ENCODE data around the gene HCRT.
"Not testable (repeated sequence)": the region's sequence is repeated elsewhere in the genome, so short reads cannot be mapped to it uniquely, and the experiment has no call there.

The HCRT gene

GRCh38 chr17:42184713-42185620 is at the start of gene HCRT:
TSS of gene HCRT (minus strand) at chr17:42185452. CDS start at chr17:42185365, 87 bp downstream.
- DNase-seq = no peak

GRCh38 chr17:42233994-42234393 is 48.7 kb upstream of the HCRT start:
- no peak for DNase-seq

- no peak for DNase-seq
Measured at GRCh38 chr17:42233156-42233555, 47.9 kb upstream of the HCRT start.

- DNase-seq = peak; percentile 67
Measured at GRCh38 chr17:42230225-42230624, 45.0 kb upstream of the HCRT start.

- no peak for DNase-seq
Measured at GRCh38 chr17:42227849-42228700, 42.8 kb upstream of the HCRT start.

GRCh38 chr17:42225646-42226045 is 40.4 kb upstream of the HCRT start:
- no peak for DNase-seq

GRCh38 chr17:42224651-42225050 is 39.4 kb upstream of the HCRT start:
- DNase-seq = no peak

- peak; percentile 44 for DNase-seq
Measured at GRCh38 chr17:42221886-42222745, 36.9 kb upstream of the HCRT start.

GRCh38 chr17:42219280-42219679 is 34.0 kb upstream of the HCRT start:
- DNase-seq = not testable (repeated sequence)

- DNase-seq = no peak
Measured at GRCh38 chr17:42214156-42214555, 28.9 kb upstream of the HCRT start.

- DNase-seq = no peak
Measured at GRCh38 chr17:42212382-42212781, 27.1 kb upstream of the HCRT start.

GRCh38 chr17:42211921-42212341 is 26.7 kb upstream of the HCRT start:
- DNase-seq = not testable (repeated sequence)

GRCh38 chr17:42210046-42210445 is 24.8 kb upstream of the HCRT start:
- no peak for DNase-seq

GRCh38 chr17:42206153-42206612 is 20.9 kb upstream of the HCRT start:
- not testable (repeated sequence) for DNase-seq

- no peak for DNase-seq
Measured at GRCh38 chr17:42203354-42203753, 18.1 kb upstream of the HCRT start.

- DNase-seq = no peak
Measured at GRCh38 chr17:42202696-42203095, 17.4 kb upstream of the HCRT start.

- no peak for DNase-seq
Measured at GRCh38 chr17:42202159-42202558, 16.9 kb upstream of the HCRT start.

- DNase-seq = no peak
Measured at GRCh38 chr17:42201458-42201772, 16.2 kb upstream of the HCRT start.

GRCh38 chr17:42200706-42201457 is 15.6 kb upstream of the HCRT start:
- DNase-seq = no peak

GRCh38 chr17:42199416-42200011 is 14.3 kb upstream of the HCRT start:
- no peak for DNase-seq

- no peak for DNase-seq
Measured at GRCh38 chr17:42198897-42199296, 13.6 kb upstream of the HCRT start.

Data from NCI-H2171 treated with DMSO at 0.1 percent for 48 hours (cell line).